ENCODE results near the gene IFT172.

Gene IFT172

GRCh38 chr2:27422958-27423357 is 66.6 kb downstream of the IFT172 start:
- no peak for DNase-seq

- no peak for DNase-seq
These were observed 67.8 kb downstream of the IFT172 start for GRCh38 chr2:27421660-27422250.

- DNase-seq, result no peak
These were observed 68.5 kb downstream of the IFT172 start for GRCh38 chr2:27420996-27421395.

GRCh38 chr2:27416151-27416550 is 73.4 kb downstream of the IFT172 start:
- DNase-seq, result no peak

GRCh38 chr2:27412419-27413152 is 77.0 kb downstream of the IFT172 start:
- DNase-seq, result no peak

- peak; percentile 97 for DNase-seq
These were observed 80.0 kb downstream of the IFT172 start, which contains the start of gene PPM1G for GRCh38 chr2:27409321-27410073. TSS of gene PPM1G (minus strand) at chr2:27409591. CDS start at chr2:27409422, 169 bp downstream.

GRCh38 chr2:27408601-27409320 is 80.8 kb downstream of the IFT172 start:
- DNase-seq, result no peak

GRCh38 chr2:27407798-27408491 is 81.6 kb downstream of the IFT172 start:
- DNase-seq, result no peak

GRCh38 chr2:27400348-27401135 is 89.0 kb downstream of the IFT172 start:
- DNase-seq, result no peak

GRCh38 chr2:27398962-27399361 is 90.6 kb downstream of the IFT172 start:
- no peak for DNase-seq

All from midbrain (tissue), 1 donor.